RCC 7860 (cell line): ENCODE data around the gene TOGARAM1.
"Not testable (repeated sequence)": the region's sequence is repeated elsewhere in the genome, so short reads cannot be mapped to it uniquely, and the experiment has no call there.

Source experiments
- DNase-seq: peaks from one replicate; pipeline ENCODE4 v3.0.0-alpha.2; 2015; ENCODE audit warnings: low spot score
- FAIRE-seq: peaks from 2 replicates; lab custom pipeline; 2012; peaks lifted over from hg19 to GRCh38; lab: Jason Lieb, UNC

The TOGARAM1 gene

DNA sequence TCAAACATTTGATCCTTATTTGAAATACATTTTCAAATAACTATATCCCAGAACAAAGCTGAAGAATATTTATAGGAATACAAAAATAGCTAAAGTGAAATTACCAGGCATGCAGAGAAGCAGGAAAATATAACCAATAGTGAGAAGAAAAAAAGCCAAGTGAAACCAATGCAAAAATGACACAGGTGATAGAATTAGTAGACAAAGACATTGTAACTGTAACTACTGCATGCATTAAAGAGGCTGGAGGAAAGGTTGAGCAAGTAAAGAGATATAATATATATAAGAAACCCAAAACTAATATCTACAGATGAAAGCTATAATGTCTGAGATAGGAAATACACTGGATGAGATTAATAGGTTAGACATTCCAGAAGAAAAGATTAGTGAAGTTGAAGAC, 72.7 kb downstream of the TOGARAM1 start:
- FAIRE-seq = no peak

DNA sequence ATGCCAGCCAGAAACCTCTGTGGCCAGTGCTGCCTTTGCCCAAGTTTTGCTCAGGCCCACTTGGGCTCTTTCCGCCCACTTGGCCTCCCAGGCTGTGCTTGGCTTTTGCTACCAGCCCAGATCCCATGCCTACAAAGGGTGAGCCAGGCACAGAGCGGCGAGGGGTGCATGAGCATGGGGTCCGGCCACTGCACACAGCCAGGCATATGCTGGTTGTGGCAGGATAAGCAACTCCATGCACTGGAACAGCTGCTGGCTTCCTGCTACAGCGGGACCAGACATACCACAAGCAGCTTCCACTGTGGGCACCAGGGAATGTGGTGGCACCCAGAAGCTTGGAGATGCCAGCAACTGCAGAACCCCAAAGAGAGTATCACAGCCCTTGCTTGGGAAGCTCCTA, 76.3 kb downstream of the TOGARAM1 start:
- FAIRE-seq (no peak), DNase-seq (no peak)

More for the DNA sequence above, 72.7 kb downstream of the TOGARAM1 start:
- no peak for DNase-seq

DNA sequence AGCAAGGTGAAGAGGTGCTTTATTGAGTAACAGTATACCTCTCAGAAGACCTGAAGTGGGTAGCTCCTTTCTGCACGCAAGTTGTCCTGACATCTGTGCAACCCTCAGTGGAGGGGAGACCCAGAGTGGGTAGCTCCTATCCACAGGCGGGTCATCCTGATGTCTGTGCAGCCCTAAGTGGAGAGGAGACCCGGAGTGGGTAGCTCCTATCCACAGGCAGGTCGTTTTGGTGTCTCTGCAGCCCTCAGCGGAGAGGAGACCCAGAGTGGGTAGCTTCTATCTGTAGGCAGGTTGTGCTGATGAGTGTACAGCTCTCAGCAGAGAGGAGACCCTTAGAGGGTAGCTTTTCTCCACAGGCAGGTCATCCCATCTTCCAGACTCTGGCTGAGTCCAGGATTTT, 76.9 kb downstream of the TOGARAM1 start:
- no peak for FAIRE-seq

DNA sequence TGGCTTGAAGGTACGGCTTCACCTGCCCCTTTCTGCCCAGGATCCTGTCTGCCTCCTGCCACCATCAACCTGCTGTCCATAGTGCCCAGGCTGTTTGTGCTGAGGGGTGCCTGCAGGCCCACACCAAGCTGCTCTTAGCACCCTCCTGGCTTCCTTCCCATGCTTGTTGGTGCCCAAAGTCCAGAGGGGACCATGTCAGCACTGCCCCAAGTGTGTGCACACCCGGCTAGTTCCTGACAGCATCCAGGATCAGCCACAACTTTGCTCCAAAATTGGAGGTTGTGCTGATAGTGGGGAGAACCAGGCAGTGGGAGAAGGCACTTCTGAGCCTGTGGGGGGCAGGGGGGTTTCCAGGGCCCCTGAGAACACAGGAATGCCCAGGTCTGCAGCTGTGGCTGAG, 77.4 kb downstream of the TOGARAM1 start:
- FAIRE-seq = no peak

More for the DNA sequence above, 76.9 kb downstream of the TOGARAM1 start:
- DNase-seq = no peak

DNA sequence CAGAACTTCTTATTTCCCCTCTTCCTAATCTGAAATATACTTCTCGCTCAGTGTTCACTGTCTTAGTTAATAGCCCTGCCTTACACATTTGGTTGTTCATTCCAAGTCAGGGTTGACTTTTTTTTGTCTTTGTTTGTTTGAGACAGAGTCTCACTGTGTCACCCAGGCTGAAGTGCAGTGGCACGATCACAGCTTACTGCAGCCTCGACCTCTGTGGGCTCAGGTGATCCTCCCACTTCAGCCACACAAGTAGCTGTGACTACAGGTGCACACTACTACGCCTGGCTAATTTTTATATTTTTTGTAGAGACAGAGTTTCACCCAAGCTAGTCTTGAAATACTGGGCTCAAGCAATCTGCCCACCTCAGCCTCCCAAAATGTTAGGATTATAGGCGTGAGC, 79.7 kb downstream of the TOGARAM1 start:
- DNase-seq (no peak), FAIRE-seq (no peak)

More for the DNA sequence above, 77.4 kb downstream of the TOGARAM1 start:
- no peak for DNase-seq

DNA sequence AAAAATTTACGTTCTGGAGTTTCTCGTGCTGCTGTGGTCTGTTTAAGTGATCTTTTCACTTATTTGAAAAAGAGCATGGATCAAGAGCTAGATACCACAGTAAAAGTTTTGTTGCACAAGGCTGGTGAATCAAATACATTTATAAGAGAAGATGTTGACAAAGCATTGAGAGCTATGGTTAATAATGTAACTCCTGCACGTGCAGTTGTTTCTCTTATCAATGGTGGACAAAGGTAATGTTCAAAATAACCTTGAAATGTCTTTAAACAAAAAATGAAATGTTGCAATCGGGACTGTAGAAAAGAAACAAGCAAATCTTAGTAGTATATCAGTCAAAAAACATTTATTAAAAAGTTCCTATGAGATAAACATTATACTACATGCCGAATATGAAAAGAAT, 82.6 kb downstream of the TOGARAM1 start:
- FAIRE-seq = no peak
- DNase-seq = no peak

DNA sequence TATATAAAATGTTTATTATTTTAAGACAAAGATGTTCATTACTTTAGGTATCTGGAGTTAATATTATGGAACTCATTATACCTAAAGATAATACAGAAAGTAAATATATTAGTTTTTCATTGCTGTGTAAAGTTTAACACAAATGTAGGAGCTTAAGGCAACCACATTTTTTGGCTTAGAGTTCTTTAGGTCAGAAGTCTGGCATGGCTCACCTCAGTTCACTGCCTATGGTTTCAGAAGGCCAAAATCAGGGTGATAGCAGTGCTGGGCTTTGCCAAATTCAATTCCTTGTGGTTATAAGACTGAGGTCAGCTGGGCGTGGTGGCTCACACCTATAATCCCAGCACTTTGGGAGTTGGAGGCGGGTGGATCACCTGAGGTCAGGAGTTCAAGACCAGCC, 86.4 kb downstream of the TOGARAM1 start:
- no peak for FAIRE-seq
- no peak for DNase-seq

DNA sequence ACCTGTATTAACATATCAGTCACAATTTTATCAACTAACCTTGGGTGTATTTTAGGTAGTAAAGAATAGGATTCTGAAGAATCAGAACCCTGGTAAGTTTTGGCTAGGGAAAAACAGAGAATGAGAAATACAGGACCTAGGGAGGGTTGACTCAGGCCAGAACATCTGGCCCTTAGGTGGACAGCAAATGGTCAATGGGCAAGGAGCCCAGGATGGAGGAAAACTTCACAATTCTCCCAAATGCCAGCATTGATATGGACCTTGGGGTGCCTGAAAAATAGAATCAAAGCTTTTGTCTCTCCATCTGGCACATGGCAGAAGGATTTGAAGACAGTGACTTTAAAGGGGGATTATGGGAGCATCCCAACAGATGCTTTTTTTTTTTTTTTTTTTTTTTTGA, 89.2 kb downstream of the TOGARAM1 start:
- no peak for FAIRE-seq
- DNase-seq = no peak

DNA sequence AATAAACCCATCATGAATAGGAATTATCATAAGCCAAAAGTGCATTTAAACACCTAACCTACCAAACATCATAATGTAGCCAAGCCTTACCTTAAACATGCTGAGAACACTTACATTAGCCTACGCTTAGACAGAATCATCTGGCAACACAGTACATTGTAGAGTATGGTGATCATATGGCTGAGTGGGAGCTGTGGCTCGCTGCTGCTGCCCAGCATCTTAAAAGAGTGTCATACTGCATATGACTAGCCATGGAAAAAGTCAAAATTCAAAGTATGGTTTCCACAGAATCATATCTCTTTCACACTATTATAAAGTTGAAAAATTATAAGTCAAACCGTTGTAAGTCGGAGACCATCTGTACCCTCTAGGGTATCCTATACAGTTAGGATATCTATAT, 89.9 kb downstream of the TOGARAM1 start:
- no peak for FAIRE-seq
- no peak for DNase-seq

DNA sequence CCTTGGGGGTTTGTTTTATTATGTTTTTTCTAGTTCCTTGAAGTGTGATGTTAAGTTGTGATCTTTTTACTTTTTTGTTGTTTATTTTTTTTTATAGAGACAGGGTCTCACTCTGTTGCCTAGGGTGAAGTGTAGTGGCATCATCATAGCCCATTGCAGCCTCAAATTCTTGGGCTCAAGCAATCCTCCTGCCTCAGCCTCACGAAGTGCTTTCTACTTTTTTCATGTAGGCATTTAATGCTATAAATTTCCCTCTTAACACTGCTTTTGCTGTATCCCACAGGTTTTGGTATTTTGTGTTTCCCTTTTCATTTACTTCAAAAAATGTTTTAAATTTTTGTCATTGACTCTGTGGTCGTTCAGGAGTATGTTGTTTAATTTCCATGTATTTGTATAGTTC, 95.4 kb downstream of the TOGARAM1 start:
- DNase-seq (no peak), FAIRE-seq (no peak)

DNA sequence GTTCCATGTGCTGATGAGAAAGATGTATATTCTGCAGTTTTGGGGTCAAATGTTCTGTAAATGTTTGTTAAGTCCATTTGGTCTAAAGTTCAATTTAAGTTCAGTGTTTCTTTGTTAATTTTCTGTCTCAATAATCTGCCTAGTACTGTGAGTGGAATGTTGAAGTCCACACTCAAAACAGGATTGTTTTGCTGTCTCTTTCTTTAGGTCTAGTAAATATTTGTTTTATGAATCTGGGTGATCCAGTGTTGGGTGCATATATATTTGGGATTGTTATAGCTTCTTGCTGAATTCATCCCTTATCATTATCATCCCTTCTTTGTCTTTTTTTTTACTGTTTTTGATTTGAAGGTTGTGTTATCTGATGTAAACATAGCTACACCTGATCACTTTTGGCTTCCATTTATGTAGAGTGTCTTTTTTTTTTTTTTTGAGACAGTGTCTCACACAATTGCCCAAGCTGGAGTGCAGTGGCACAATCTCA, 95.9 kb downstream of the TOGARAM1 start:
- FAIRE-seq (no peak), DNase-seq (no peak)

DNA sequence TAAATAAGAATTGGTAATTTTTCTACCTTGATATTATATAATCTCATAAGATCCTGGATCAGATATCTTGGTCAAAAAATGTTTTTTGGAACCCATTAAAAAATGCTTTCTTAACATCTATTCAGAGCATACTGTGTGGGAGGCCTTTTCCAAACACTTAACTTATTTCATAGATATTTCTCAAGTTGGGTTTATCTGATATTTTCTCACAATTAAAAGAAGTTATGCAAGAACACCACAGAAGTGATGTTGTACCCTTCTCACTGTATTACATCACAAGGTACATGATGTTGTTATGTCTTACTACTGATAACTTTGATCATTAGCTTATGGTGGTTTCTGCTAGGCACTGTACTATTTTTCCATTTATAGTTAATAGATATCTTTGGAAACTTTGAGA, 98.6 kb downstream of the TOGARAM1 start:
- no peak for FAIRE-seq
- no peak for DNase-seq

DNA sequence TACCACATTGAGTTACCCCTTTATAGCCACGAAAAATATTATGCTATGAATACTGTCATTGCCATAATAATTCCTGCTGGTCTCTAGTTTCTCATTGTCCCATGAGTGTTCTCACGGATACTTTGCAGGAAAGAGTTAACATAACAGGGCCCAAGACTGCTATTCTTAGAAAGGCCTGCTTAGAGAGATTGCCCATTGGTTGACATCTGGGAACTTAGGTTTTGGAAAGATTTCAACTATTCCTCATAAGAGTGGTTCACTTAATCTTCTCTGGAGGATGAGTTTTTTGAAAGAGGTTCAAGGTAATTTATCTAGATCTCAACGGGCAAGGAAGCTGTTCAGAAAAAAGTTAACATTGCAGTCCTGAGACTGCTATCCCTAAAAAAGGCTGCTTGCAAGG, 103.5 kb downstream of the TOGARAM1 start:
- no peak for FAIRE-seq

DNA sequence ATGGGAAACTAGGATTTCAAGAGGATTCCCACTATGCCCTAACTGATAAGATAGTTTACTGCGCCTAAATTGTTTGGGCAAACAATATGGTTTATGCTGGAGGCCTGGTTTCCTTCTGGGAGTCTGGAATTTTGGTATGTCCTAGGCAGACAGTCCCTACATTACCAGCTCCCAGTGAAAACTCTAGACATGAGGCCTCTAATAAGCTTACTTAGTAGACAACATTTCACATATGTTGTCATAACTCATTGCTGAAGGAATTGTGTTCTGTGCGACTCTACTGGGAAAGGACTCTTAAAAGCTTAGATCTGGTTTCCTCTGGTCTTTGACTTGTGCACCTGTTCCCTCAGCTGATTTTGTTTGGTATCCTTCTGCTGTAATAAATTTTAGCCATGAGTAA, 104.0 kb downstream of the TOGARAM1 start:
- FAIRE-seq = no peak

More for the DNA sequence above, 103.5 kb downstream of the TOGARAM1 start:
- no peak for DNase-seq

DNA sequence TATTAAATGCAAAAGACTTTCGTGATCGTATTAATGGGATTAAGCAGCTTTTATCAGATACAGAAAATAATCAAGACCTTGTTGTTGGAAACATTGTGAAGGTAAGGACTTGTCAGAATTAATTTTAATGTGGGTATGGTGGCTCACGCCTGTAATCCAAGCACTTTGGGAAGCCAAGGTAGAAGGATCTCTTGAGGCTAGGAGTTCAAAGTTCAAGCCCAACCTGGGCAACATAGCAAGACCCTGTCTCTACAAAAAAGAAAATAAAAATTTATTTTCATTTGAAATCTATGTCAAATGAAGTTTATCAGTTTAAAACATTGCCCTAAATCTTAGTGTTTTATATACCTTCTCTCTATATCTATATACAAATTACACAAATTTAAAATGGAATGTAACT, 104.7 kb downstream of the TOGARAM1 start:
- FAIRE-seq = no peak
- DNase-seq = no peak

More for the DNA sequence above, 104.0 kb downstream of the TOGARAM1 start:
- DNase-seq = no peak

DNA sequence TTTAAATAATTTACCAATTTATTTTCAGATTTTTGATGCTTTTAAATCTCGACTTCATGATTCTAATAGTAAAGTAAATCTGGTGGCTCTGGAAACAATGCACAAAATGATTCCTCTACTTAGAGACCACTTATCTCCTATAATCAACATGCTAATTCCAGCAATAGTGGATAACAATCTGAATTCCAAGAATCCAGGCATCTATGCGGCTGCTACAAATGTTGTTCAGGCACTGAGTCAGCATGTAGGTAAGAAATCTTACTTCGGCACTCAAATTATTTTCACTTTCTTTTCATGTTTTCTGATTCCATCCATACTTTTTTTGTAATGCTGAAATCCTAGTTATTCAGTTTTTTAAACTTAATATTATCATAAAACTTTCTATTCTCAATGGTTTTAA, 106.4 kb downstream of the TOGARAM1 start:
- no peak for DNase-seq
- FAIRE-seq = no peak

DNA sequence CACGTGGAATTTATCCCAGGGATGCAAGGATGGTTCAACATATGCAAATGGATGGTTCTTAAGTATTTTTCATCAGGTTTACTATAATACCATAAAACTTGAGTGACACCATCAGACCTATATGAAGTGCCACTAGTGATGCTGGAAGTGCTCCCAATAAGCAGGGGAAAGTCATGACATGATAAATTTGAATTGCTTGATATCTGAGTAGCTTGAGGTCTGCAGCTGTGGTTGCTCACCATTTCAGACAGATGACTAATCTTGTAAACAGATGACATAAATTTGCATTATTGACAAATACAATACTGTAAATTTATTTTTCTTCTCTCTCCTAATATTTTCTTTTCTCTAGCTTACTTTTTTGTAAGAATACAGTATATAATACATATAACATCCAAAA, 108.2 kb downstream of the TOGARAM1 start:
- FAIRE-seq = no peak
- DNase-seq = no peak

DNA sequence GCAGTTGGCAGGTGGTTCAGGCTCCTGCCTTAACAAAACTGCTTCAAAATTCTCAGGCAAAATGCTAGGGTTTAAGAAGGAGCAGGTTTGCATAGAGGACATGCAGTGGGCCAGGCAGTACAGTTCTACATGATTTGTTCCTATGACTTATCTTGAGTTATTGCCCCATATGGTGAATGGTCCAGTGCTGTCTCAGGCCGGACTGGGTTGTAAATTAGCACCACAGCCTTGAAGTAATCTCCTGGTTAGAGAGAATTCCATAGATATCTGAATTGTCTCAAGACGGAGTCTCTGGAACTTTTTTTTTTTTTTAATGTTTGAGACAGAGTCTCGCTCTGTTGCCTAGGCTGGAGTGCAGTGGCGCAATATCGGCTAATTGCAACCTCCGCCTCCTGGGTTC, 110.1 kb downstream of the TOGARAM1 start:
- FAIRE-seq (no peak), DNase-seq (no peak)

DNA sequence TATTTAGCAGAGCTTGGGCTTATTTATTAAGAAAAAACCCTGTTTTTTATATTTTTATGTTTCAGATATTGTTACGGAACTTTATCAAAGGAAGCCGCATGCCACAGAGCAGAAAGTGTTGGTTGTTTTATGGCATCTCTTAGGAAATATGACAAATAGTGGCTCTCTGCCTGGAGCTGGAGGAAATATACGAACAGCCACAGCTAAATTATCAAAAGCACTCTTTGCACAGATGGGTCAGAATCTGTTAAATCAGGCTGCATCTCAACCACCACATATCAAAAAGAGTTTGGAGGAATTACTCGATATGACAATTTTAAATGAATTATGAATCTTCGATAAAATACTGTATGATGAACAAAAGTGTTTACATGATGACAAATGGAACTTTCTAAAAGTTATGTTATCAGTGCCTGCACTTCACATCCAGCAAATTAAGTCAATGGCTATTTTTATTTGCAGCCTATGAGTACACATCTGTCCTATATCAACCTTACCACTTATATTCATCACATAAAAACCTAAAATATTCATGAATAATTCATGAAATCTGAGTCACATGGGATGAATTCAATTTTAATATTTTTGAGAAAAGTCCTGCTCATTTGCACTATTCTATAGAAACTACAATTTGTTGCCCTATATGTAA, 111.4 kb downstream of the TOGARAM1 start:
- no peak for FAIRE-seq
- no peak for DNase-seq

DNA sequence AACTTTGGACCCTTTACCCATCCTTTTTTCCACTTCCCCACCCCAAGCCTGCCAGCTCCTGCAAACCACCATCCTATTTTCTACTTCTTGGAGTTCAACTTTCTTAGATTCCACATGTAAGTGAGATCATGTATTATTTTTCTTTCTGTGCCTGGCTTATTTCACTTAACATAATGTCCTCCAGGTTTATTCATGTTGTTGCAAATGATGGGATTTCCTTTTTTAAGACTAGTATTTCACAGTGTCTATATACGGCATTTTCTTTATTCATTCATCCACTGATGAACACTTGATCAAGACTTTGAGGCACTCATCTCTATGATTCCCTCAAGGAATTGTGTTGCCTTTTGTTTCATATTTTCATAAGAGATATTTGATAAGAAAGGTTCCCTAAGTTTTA, 116.3 kb downstream of the TOGARAM1 start:
- DNase-seq (no peak), FAIRE-seq (no peak)

DNA sequence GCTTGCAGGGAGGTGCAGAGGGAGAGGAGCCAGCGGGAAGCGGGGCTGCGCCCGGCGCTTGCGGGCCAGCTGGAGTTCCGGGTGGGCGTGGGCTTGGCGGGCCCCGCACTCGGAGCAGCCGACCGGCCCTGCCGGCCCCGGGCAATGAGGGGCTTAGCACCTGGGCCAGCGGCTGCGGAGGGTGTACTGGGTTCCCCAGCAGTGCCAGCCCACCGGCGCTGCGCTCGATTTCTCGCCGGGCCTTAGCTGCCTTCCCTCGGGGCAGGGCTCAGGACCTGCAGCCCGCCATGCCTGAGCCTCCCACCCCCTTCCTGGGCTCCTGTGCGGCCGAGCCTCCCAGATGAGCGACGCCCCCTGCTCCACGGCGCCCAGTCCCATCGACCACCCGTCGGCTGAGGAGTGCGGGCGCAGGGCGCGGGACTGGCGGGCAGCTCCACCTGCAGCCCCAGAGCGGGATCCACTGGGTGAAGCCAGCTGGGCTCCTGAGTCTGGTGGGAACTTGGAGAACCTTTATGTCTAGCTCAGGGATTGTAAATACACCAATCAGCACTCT, 118.5 kb downstream of the TOGARAM1 start:
- not testable (repeated sequence) for FAIRE-seq

DNA sequence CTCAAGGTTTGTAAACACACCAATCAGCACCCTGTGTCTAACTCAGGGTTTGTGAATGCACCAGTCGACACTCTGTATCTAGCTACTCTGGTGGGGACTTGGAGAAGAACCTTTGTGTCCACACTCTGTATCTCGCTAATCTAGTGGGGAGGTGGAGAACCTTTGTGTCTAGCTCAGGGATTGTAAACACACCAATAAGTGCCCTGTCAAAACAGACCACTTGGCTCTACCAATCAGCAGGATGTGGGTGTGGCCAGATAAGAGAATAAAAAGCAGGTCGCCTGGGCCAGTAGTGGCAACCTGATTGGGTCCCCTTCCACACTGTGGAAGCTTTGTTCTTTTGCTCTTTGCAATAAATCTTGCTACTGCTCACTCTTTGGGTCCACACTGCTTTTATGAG, 119.1 kb downstream of the TOGARAM1 start:
- not testable (repeated sequence) for FAIRE-seq, DNase-seq

More for the DNA sequence above, 118.5 kb downstream of the TOGARAM1 start:
- not testable (repeated sequence) for DNase-seq

DNA sequence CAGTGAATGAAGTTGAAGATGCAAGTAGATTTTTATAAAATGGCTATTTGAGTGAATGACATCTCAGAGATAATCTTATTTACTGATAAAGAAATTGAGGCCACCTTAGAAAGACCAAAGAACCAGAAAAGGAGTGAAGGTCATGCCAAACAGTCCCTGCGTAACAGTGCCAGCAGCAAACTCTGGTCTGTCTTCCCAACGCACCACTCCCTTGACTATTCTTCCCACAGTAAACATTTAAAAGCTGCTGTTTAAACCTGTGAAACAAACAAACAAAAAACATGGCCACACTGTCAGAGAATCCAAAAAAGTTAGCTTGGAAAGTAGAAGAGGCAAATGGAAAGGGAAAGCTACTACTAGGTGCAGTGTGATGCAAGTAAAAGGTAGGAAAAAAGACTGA, 120.4 kb downstream of the TOGARAM1 start:
- DNase-seq (no peak), FAIRE-seq (no peak)
